ENCODE measurements around the gene PDX1. TPM values are rescaled to one million over a fixed set of nuclear protein-coding genes. Genes with fewer than 3 reads are reported as not detected.

Gene PDX1
- polyA plus RNA-seq, 1 of the 3 experiments (the other 2 are of a cell fraction) = not detected

DNA sequence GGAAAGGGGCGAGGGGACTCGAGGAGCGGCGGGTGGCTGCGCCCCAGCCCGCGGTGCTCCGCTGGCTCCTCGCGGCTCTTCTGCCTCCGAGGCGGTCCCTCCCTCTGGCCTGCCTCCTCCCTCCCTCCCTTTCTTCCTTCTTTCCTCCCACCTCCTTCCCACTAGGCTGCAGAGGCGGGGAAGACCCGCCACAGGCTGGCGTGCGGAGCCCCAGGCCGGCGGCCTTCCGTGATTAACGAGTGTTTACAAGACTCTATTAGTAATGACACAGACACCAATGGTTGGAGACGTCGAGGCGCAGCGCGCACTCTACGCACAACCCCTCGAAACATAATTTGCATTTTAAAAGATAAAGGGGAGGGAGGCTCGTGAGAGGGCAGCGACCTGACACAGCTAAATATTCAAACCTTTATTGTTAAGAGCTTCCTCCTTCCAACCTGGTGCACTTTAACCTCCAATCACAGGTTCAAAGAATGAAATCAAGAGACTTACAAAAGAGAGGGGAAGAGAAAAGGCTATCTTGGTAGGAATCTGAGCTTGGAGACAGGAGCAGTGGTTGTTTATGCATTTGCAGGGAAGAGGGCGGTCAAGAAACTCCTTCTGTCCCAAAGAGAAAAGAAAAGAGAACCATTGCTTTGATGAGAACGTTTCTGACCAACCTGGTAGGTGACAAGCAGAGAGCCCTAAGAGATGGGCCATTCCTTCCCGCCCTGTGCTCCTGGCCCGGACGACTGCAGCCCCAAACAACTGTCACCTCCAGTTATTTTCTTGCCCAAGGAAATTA is 49.5 kb downstream of the PDX1 start, which contains the start of gene CDX2:
TSS of gene CDX2 (minus strand) at position 234 of the 784 bp plus-strand sequence. CDS start 309 bp downstream, outside the sequence.
- DNase-seq = peak; percentile 22
- Histone ChIP-seq H3K9ac (no peak within 1 kb of the TSS), H4K20me1 (ENCODE audit: insufficient read depth) (no peaks in the 10 kb centered on the region), H3K9me2 (no peaks in the 10 kb centered on the region), H3K27ac (ENCODE audit: low read depth in 2 of 2, low read length in 1 of 2) (no peak within 1 kb of the TSS), H3K79me2 (ENCODE audit: insufficient read depth) (no peaks in the 10 kb centered on the region), H3F3A (replicated peaks; ENCODE audit: insufficient read depth) (no peaks in the 10 kb centered on the region), H3K4me3 (ENCODE audit: low read depth in 2 of 2, low read length in 1 of 2) (no peak within 1 kb of the TSS), H3K27me3 (ENCODE audit: insufficient read depth) (peaks cover 99% of the 10 kb centered on the region), H3K9me3 (no peaks in the 10 kb centered on the region), H3K36me3 (replicated peaks in 1 of 2; ENCODE audit: control insufficient read depth in 1 of 2, insufficient read depth in 2 of 2, low read length in 1 of 2) (no peaks in the 10 kb centered on the region), H3K4me2 (no peak within 1 kb of the TSS), H2AFZ (ENCODE audit: low read depth) (no peak within 1 kb of the TSS), H3K4me1 (ENCODE audit: control insufficient read depth in 1 of 2, insufficient read depth in 2 of 2, low read depth in 1 of 2, low read length in 1 of 2) (no peaks in the 10 kb centered on the region)
- TF ChIP-seq ZBTB33 (IDR thresholded peaks at IDR 0.05; ENCODE audit: borderline replicate concordance, low read depth) = no peak
- TF ChIP-seq RFX5 (IDR thresholded peaks at IDR 0.05; ENCODE audit: low read length) = no peak
- no peak for TF ChIP-seq CHD2 (IDR thresholded peaks at IDR 0.05; ENCODE audit: low read length, partially characterized antibody)
- no peak for TF ChIP-seq SMC3 (IDR thresholded peaks at IDR 0.05; ENCODE audit: low read depth, low read length)
- TF ChIP-seq NRF1 (IDR thresholded peaks at IDR 0.05; ENCODE audit: low read depth, low read length) = no peak
- TF ChIP-seq RCOR1 (IDR thresholded peaks at IDR 0.05; ENCODE audit: low read length) = no peak
- TF ChIP-seq USF1 (IDR thresholded peaks at IDR 0.05; ENCODE audit: borderline replicate concordance, low read depth) = no peak
- no peak for TF ChIP-seq TAF1 (IDR thresholded peaks at IDR 0.05; ENCODE audit: borderline replicate concordance, low read depth, low read length)
- TF ChIP-seq USF2 (IDR thresholded peaks at IDR 0.05; ENCODE audit: borderline replicate concordance, low read depth, low read length) = no peak
- TF ChIP-seq FOXM1 (IDR thresholded peaks at IDR 0.05; ENCODE audit: low read depth) = no peak
- no peak for TF ChIP-seq YY1 (IDR thresholded peaks at IDR 0.05; ENCODE audit: low read depth)
- ChIA-PET CTCF (interaction anchor here (0.9 to 2.5 kb wide), 5 partner anchors 15 to 607 kb away, joined by 3 to 8 read pairs (median 6); no protein-coding TSS in a partner anchor), POLR2A (no interaction called here)
- WGBS (ENCODE audit: low lambda C conversion rate) = 10% methylated on average over 24 of the region's 34 CpGs

GRCh38 chr13:27969866-27970229 is 50.0 kb downstream of the PDX1 start:
- H3K4me2 ChIP-seq = no peak overlapping the region
- peaks cover 99% of the 10 kb centered on the region for H3K27me3 ChIP-seq (ENCODE audit: insufficient read depth)
- H3F3A ChIP-seq (replicated peaks; ENCODE audit: insufficient read depth) = no peaks in the 10 kb centered on the region
- CTCF ChIA-PET = interaction anchor here (0.9 to 2.5 kb wide), 5 partner anchors 15 to 608 kb away, joined by 3 to 8 read pairs (median 6); no protein-coding TSS in a partner anchor
- POLR2A ChIA-PET = no interaction called here
- no peaks in the 10 kb centered on the region for H3K79me2 ChIP-seq (ENCODE audit: insufficient read depth)
- no peak overlapping the region for H2AFZ ChIP-seq (ENCODE audit: low read depth)
- H3K36me3 ChIP-seq (replicated peaks in 1 of 2; ENCODE audit: control insufficient read depth in 1 of 2, insufficient read depth in 2 of 2, low read length in 1 of 2) = no peaks in the 10 kb centered on the region
- H3K27ac ChIP-seq (ENCODE audit: low read depth in 2 of 2, low read length in 1 of 2) = no peak overlapping the region
- no peak overlapping the region for H3K9ac ChIP-seq
- WGBS (ENCODE audit: low lambda C conversion rate) = 22% methylated on average over 7 of the region's 7 CpGs
- H4K20me1 ChIP-seq (ENCODE audit: insufficient read depth) = no peaks in the 10 kb centered on the region
- no peak overlapping the region for H3K4me3 ChIP-seq (ENCODE audit: low read depth in 2 of 2, low read length in 1 of 2)
- H3K9me3 ChIP-seq = no peaks in the 10 kb centered on the region
- H3K4me1 ChIP-seq (ENCODE audit: control insufficient read depth in 1 of 2, insufficient read depth in 2 of 2, low read depth in 1 of 2, low read length in 1 of 2) = no peaks in the 10 kb centered on the region
- no peaks in the 10 kb centered on the region for H3K9me2 ChIP-seq
- no peak for DNase-seq
- no peak for TF ChIP-seq ZBTB33 (IDR thresholded peaks at IDR 0.05; ENCODE audit: borderline replicate concordance, low read depth)
- TF ChIP-seq SMC3 (IDR thresholded peaks at IDR 0.05; ENCODE audit: low read depth, low read length) = no peak
- no peak for TF ChIP-seq RXRA (IDR thresholded peaks at IDR 0.05; ENCODE audit: borderline replicate concordance, low read depth)
- no peak for TF ChIP-seq GATA2 (CRISPR knock-in tag; IDR thresholded peaks at IDR 0.05)
- TF ChIP-seq EP300 (IDR thresholded peaks at IDR 0.05; ENCODE audit: borderline replicate concordance in 1 of 2, low read depth in 1 of 2, low read length in 1 of 2) = no peak
- TF ChIP-seq TCF12 (IDR thresholded peaks at IDR 0.05) = no peak
- no peak for TF ChIP-seq YY1 (IDR thresholded peaks at IDR 0.05; ENCODE audit: low read depth)
- TF ChIP-seq, protein P1, sequence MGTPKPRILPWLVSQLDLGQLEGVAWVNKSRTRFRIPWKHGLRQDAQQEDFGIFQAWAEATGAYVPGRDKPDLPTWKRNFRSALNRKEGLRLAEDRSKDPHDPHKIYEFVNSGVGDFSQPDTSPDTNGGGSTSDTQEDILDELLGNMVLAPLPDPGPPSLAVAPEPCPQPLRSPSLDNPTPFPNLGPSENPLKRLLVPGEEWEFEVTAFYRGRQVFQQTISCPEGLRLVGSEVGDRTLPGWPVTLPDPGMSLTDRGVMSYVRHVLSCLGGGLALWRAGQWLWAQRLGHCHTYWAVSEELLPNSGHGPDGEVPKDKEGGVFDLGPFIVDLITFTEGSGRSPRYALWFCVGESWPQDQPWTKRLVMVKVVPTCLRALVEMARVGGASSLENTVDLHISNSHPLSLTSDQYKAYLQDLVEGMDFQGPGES (IDR thresholded peaks at IDR 0.05; ENCODE audit: low read depth, low read length) = no peak
- TF ChIP-seq CTCF (IDR thresholded peaks at IDR 0.05) = no peak
